WTC11 (cell line): ENCODE measurements around the gene IL18R1.

ENCODE experiments used
- CREB1 ChIP-seq: sonication (generic); formaldehyde crosslinking; IDR thresholded peaks from 2 replicates; pipeline ENCODE4 v1.8.0; 2023; ENCODE audit warnings: mild to moderate bottlenecking, missing genetic modification reagents
- FOXK1 ChIP-seq: sonication (generic); formaldehyde crosslinking; IDR thresholded peaks from 2 replicates; pipeline ENCODE4 v1.8.0; 2022; ENCODE audit warnings: mild to moderate bottlenecking, moderate library complexity, missing genetic modification reagents
- MXD4 ChIP-seq: fragments of 250-450 bp; sonication (Bioruptor Pico); IDR thresholded peaks from 2 replicates; pipeline ENCODE4 v1.8.0; 2021; ENCODE audit warnings: mild to moderate bottlenecking, moderate library complexity, borderline replicate concordance
- NR3C1 ChIP-seq: sonication (generic); formaldehyde crosslinking; conservative IDR thresholded peaks from 2 replicates; pipeline ENCODE4 v1.8.1; 2023; ENCODE audit warnings: low read depth, mild to moderate bottlenecking, missing genetic modification reagents
- RORB ChIP-seq: fragments of 250-450 bp; sonication (Bioruptor Pico); IDR thresholded peaks from 2 replicates; pipeline ENCODE4 v1.9.0; 2021; ENCODE audit warnings: mild to moderate bottlenecking
- SP1 ChIP-seq: sonication (generic); formaldehyde crosslinking; conservative IDR thresholded peaks from 2 replicates; pipeline ENCODE4 v1.8.1; 2022; ENCODE audit warnings: missing genetic modification reagents
- TEAD1 ChIP-seq: sonication (generic); formaldehyde crosslinking; IDR thresholded peaks from 2 replicates; pipeline ENCODE4 v1.8.0; 2022; ENCODE audit warnings: mild to moderate bottlenecking, missing genetic modification reagents
- TF ChIP-seq, protein P1 (sequence below): fragments of 200-600 bp; IDR thresholded peaks from 2 replicates; pipeline ENCODE4 v1.8.0; 2022; ENCODE audit warnings: antibody characterized with exemption

DNA sequence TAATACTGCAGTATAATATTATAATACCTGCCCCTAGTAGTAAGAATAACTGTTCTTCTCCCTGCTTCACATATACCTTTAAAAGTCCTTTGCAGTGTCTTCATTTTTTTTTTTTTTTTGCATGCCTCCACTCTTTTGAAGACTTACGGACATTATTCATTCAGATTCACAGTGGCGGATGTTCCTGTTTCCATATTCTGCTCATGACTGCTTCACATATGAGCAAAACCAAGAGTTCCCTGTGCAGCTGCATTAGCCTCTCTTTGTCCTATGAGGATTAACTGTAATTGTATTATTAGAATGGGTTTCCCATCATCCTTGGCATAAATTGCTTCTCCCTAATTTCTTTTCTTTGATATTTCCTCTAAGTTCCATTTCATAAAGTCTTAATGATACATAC is 80.1 kb downstream of the IL18R1 start:
- TF ChIP-seq, protein P1, sequence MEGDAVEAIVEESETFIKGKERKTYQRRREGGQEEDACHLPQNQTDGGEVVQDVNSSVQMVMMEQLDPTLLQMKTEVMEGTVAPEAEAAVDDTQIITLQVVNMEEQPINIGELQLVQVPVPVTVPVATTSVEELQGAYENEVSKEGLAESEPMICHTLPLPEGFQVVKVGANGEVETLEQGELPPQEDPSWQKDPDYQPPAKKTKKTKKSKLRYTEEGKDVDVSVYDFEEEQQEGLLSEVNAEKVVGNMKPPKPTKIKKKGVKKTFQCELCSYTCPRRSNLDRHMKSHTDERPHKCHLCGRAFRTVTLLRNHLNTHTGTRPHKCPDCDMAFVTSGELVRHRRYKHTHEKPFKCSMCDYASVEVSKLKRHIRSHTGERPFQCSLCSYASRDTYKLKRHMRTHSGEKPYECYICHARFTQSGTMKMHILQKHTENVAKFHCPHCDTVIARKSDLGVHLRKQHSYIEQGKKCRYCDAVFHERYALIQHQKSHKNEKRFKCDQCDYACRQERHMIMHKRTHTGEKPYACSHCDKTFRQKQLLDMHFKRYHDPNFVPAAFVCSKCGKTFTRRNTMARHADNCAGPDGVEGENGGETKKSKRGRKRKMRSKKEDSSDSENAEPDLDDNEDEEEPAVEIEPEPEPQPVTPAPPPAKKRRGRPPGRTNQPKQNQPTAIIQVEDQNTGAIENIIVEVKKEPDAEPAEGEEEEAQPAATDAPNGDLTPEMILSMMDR: no peak
- no peak for TF ChIP-seq TEAD1 (CRISPR knock-in tag)
- TF ChIP-seq CREB1 (CRISPR knock-in tag): no peak
- no peak for TF ChIP-seq SP1 (CRISPR knock-in tag)
- no peak for TF ChIP-seq RORB (CRISPR knock-in tag)
- no peak for TF ChIP-seq MXD4 (CRISPR knock-in tag)
- no peak for TF ChIP-seq FOXK1 (CRISPR knock-in tag)
- TF ChIP-seq NR3C1: no peak
